ENCODE results near the gene SNAPIN.
"Not testable (repeated sequence)": the region's sequence is repeated elsewhere in the genome, so short reads cannot be mapped to it uniquely, and the experiment has no call there.

SNAPIN gene

DNA sequence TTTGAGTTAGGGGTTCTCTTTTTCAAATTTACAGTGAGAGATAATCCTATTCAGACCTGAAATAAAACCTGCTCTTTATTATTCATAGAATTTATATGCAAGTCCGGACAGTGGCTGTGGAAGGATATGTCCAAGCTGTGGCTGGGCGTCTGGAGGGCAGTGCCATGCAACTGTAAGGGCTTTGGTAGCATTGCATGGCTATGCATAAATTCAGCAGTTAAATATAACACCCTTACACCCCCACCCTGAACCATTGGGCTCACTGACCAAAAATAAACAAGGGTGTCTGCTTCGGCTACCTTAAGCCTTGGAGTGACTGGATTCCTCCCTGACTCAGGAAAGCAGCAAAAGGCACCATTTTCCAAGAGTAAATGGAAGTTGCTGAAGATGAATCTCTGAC, 19.2 kb upstream of the SNAPIN start:
- Histone ChIP-seq H3K4me3 (ENCODE audit: low read length) (no peak overlapping the region), H3K27ac (ENCODE audit: low read length) (no peak overlapping the region), H3K36me3 (replicated peaks; ENCODE audit: low read depth, low read length) (peaks cover 77% of the 10 kb centered on the region), H2AFZ (ENCODE audit: low read depth, low read length) (no peak overlapping the region), H3K9ac (ENCODE audit: low read length) (no peak overlapping the region), H3K27me3 (ENCODE audit: low read depth, low read length) (no peaks in the 10 kb centered on the region), H4K20me1 (ENCODE audit: insufficient read depth, low read length) (peaks cover 10% of the 10 kb centered on the region; the same call in 1 of the 2 replicates), H3K9me3 (ENCODE audit: insufficient read depth, low read length) (no peaks in the 10 kb centered on the region), H3K4me1 (ENCODE audit: low read length) (peaks cover 9% of the 10 kb centered on the region), H3K79me2 (ENCODE audit: low read length) (peaks cover 81% of the 10 kb centered on the region), H3K4me2 (ENCODE audit: low read length) (no peak overlapping the region)
- no peak for TF ChIP-seq CTCF (IDR thresholded peaks at IDR 0.05; ENCODE audit: low read depth, low read length)
- TF ChIP-seq EZH2phosphoT487 (IDR thresholded peaks at IDR 0.05; ENCODE audit: low read depth), result no peak

- not testable (repeated sequence) for H3K27me3 ChIP-seq (ENCODE audit: low read depth, low read length); H3K4me1 ChIP-seq (ENCODE audit: low read length); H3K4me3 ChIP-seq (ENCODE audit: low read length); H3K9ac ChIP-seq (ENCODE audit: low read length); H3K9me3 ChIP-seq (ENCODE audit: insufficient read depth, low read length); H3K27ac ChIP-seq (ENCODE audit: low read length); H3K4me2 ChIP-seq (ENCODE audit: low read length); H4K20me1 ChIP-seq (ENCODE audit: insufficient read depth, low read length); H2AFZ ChIP-seq (ENCODE audit: low read depth, low read length)
- Histone ChIP-seq H3K79me2 (ENCODE audit: low read length) (peaks cover 71% of the 10 kb centered on the region), H3K36me3 (replicated peaks; ENCODE audit: low read depth, low read length) (peaks cover 86% of the 10 kb centered on the region)
These were observed 18.3 kb upstream of the SNAPIN start for GRCh38 chr1:153640213-153640612.

GRCh38 chr1:153640861-153641260, 17.6 kb upstream of the SNAPIN start:
- no peaks in the 10 kb centered on the region for H3K27me3 ChIP-seq (ENCODE audit: low read depth, low read length)
- H3K4me3 ChIP-seq (ENCODE audit: low read length), result no peak overlapping the region
- no peak overlapping the region for H3K9ac ChIP-seq (ENCODE audit: low read length)
- peaks cover 65% of the 10 kb centered on the region for H3K79me2 ChIP-seq (ENCODE audit: low read length)
- TF ChIP-seq CTCF (IDR thresholded peaks at IDR 0.05; ENCODE audit: low read depth, low read length) (no peak), EZH2phosphoT487 (IDR thresholded peaks at IDR 0.05; ENCODE audit: low read depth) (no peak)
- peaks cover 10% of the 10 kb centered on the region; the same call in 1 of the 2 replicates for H4K20me1 ChIP-seq (ENCODE audit: insufficient read depth, low read length)
- H2AFZ ChIP-seq (ENCODE audit: low read depth, low read length), result no peak overlapping the region
- no peak overlapping the region for H3K27ac ChIP-seq (ENCODE audit: low read length)
- H3K36me3 ChIP-seq (replicated peaks; ENCODE audit: low read depth, low read length), result peaks cover 90% of the 10 kb centered on the region
- H3K4me2 ChIP-seq (ENCODE audit: low read length), result no peak overlapping the region
- no peaks in the 10 kb centered on the region for H3K9me3 ChIP-seq (ENCODE audit: insufficient read depth, low read length)
- peaks cover 3% of the 10 kb centered on the region for H3K4me1 ChIP-seq (ENCODE audit: low read length)

GRCh38 chr1:153642161-153642560, 16.3 kb upstream of the SNAPIN start:
- H4K20me1 ChIP-seq (ENCODE audit: insufficient read depth, low read length), result peaks cover 10% of the 10 kb centered on the region; the same call in 1 of the 2 replicates
- H3K27ac ChIP-seq (ENCODE audit: low read length), result no peak overlapping the region
- peaks cover 52% of the 10 kb centered on the region for H3K79me2 ChIP-seq (ENCODE audit: low read length)
- no peaks in the 10 kb centered on the region for H3K9me3 ChIP-seq (ENCODE audit: insufficient read depth, low read length)
- H2AFZ ChIP-seq (ENCODE audit: low read depth, low read length), result no peak overlapping the region
- H3K4me1 ChIP-seq (ENCODE audit: low read length), result no peaks in the 10 kb centered on the region
- TF ChIP-seq EZH2phosphoT487 (IDR thresholded peaks at IDR 0.05; ENCODE audit: low read depth) (no peak), CTCF (IDR thresholded peaks at IDR 0.05; ENCODE audit: low read depth, low read length) (no peak)
- H3K36me3 ChIP-seq (replicated peaks; ENCODE audit: low read depth, low read length), result peaks cover 88% of the 10 kb centered on the region
- H3K4me3 ChIP-seq (ENCODE audit: low read length), result no peak overlapping the region
- H3K4me2 ChIP-seq (ENCODE audit: low read length), result no peak overlapping the region
- H3K9ac ChIP-seq (ENCODE audit: low read length), result no peak overlapping the region
- H3K27me3 ChIP-seq (ENCODE audit: low read depth, low read length), result no peaks in the 10 kb centered on the region

DNA sequence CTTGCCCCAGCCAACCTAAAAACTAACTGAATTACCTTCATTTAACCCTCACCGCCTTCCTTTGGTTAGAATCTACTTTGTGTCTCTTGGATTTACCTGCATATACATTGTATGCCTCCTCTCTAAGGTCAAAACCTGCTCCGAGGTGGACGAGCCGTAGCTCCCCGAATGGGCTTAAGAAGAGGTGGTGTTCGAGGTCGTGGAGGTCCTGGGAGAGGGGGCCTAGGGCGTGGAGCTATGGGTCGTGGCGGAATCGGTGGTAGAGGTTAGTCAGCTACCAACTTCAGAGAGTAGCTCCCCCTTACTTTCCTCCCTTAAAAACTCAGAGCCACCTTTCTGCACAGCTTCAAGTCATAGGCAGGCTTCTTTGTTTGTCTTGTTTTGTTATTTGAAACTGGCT, 15.4 kb upstream of the SNAPIN start:
- no peak overlapping the region for H2AFZ ChIP-seq (ENCODE audit: low read depth, low read length)
- H3K79me2 ChIP-seq (ENCODE audit: low read length), result peaks cover 43% of the 10 kb centered on the region
- H3K4me3 ChIP-seq (ENCODE audit: low read length), result no peak overlapping the region
- H3K4me1 ChIP-seq (ENCODE audit: low read length), result no peaks in the 10 kb centered on the region
- no peak overlapping the region for H3K4me2 ChIP-seq (ENCODE audit: low read length)
- no peaks in the 10 kb centered on the region for H3K27me3 ChIP-seq (ENCODE audit: low read depth, low read length)
- no peak for TF ChIP-seq EZH2phosphoT487 (IDR thresholded peaks at IDR 0.05; ENCODE audit: low read depth)
- no peak for TF ChIP-seq CTCF (IDR thresholded peaks at IDR 0.05; ENCODE audit: low read depth, low read length)
- H3K36me3 ChIP-seq (replicated peaks; ENCODE audit: low read depth, low read length), result peaks cover 86% of the 10 kb centered on the region
- no peak overlapping the region for H3K9ac ChIP-seq (ENCODE audit: low read length)
- no peaks in the 10 kb centered on the region for H3K9me3 ChIP-seq (ENCODE audit: insufficient read depth, low read length)
- no peak overlapping the region for H3K27ac ChIP-seq (ENCODE audit: low read length)
- H4K20me1 ChIP-seq (ENCODE audit: insufficient read depth, low read length), result peaks cover 10% of the 10 kb centered on the region; the same call in 1 of the 2 replicates

Measured in OCI-LY3 (cell line).